ENCODE measurements around the gene UNG. TPM values are rescaled to one million over a fixed set of nuclear protein-coding genes. Genes with fewer than 3 reads are reported as not detected.

The UNG gene
- total and polyA plus RNA-seq, 2 donors (not counting 1 experiment from before 2014, with no cell fraction given) = 6.1 to 14.7 TPM

DNA sequence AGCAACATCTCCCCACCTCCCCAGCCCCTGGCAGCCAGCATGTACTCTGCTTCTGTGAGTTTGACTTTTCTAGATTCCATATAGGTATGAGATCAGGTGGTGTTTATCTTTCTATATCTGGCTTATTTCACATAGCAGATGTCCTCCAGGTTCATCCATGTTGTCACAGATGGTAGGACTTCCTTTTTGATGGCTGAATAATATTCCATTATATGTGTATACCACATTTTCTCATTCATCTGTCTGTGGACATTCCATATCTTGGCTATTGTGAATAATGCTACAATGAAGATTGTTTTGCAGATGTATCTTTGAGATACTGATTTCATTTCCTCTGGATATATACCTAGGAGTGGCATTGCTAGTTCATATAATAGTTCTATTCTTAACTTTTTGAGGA lies 22.5 kb upstream of the UNG start:
- CTCF ChIA-PET = no interaction called here
- no peaks in the 10 kb centered on the region for H3K4me1 Mint-ChIP-seq
- H2AFZ ChIP-seq (ENCODE audit: insufficient read depth, low read depth, low read length, poor library complexity, severe bottlenecking) = no peak overlapping the region

DNA sequence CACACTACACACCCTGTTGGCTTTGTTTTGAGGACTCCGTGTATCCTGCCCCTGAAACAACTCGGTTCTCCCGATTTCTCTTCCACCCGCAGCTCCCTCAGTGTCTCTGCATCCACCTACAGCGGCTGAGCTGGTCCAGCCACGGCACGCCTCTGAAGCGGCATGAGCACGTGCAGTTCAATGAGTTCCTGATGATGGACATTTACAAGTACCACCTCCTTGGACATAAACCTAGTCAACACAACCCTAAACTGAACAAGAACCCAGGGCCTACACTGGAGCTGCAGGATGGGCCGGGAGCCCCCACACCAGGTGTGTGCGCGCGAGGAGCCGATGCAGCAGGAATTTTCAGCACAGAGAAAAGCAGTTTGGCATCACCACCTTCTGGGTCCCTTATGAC lies 14.6 kb upstream of the UNG start:
- no peak overlapping the region for H3K4me3 Mint-ChIP-seq
- ChIA-PET CTCF (no interaction called here), POLR2A (interaction anchor here (0.6 kb wide), 1 partner anchor 557 kb away, joined by 4 read pairs; no protein-coding TSS in a partner anchor)
- ATAC-seq (ENCODE audit: low read depth) (no peak), DNase-seq (no peak)
- no peaks in the 10 kb centered on the region for H3K27me3 Mint-ChIP-seq
- no peak for TF ChIP-seq EZH2 (IDR thresholded peaks at IDR 0.05; ENCODE audit: borderline replicate concordance, insufficient read depth, low read depth, low read length, poor library complexity, severe bottlenecking)
- TF ChIP-seq, protein P1, sequence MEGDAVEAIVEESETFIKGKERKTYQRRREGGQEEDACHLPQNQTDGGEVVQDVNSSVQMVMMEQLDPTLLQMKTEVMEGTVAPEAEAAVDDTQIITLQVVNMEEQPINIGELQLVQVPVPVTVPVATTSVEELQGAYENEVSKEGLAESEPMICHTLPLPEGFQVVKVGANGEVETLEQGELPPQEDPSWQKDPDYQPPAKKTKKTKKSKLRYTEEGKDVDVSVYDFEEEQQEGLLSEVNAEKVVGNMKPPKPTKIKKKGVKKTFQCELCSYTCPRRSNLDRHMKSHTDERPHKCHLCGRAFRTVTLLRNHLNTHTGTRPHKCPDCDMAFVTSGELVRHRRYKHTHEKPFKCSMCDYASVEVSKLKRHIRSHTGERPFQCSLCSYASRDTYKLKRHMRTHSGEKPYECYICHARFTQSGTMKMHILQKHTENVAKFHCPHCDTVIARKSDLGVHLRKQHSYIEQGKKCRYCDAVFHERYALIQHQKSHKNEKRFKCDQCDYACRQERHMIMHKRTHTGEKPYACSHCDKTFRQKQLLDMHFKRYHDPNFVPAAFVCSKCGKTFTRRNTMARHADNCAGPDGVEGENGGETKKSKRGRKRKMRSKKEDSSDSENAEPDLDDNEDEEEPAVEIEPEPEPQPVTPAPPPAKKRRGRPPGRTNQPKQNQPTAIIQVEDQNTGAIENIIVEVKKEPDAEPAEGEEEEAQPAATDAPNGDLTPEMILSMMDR (IDR thresholded peaks at IDR 0.05) = no peak
- Histone ChIP-seq H4K20me1 (ENCODE audit: control insufficient read depth, insufficient read depth, low read length, poor library complexity, severe bottlenecking) (no peaks in the 10 kb centered on the region), H3K27ac (ENCODE audit: low read length in 2 of 2) (no peak overlapping the region), H3K27me3 (replicated peaks in 1 of 4; ENCODE audit: control extremely low read depth in 1 of 4, control insufficient read depth in 3 of 4, insufficient read depth in 4 of 4, low read length in 3 of 4) (no peaks in the 10 kb centered on the region), H2AFZ (ENCODE audit: insufficient read depth, low read depth, low read length, poor library complexity, severe bottlenecking) (no peak overlapping the region), H3K79me2 (ENCODE audit: control insufficient read depth, insufficient read depth, low read length) (no peaks in the 10 kb centered on the region), H3K4me2 (replicated peaks; ENCODE audit: low read depth, low read length, poor library complexity, severe bottlenecking) (no peak overlapping the region), H3K4me3 (ENCODE audit: control extremely low read depth in 1 of 5, extremely low read depth in 1 of 5, insufficient read depth in 1 of 5, low read depth in 2 of 5, low read length in 4 of 5) (no peak overlapping the region), H3K9me3 (ENCODE audit: control extremely low read depth in 1 of 3, control insufficient read depth in 2 of 3, insufficient read depth in 1 of 3, low read length in 2 of 3) (peaks cover 0 to 6% (median 1%) of the 10 kb centered on the region in 3 donors), H3K9ac (ENCODE audit: low read length) (no peak overlapping the region), H3K36me3 (replicated peaks in 1 of 2; ENCODE audit: control extremely low read depth in 1 of 2, control insufficient read depth in 1 of 2, extremely low read depth in 1 of 2, insufficient read depth in 2 of 2, low read length in 1 of 2) (peaks cover 4 to 57% of the 10 kb centered on the region in 2 experiments), H3K4me1 (ENCODE audit: control insufficient read depth in 2 of 2, insufficient read depth in 2 of 2, low read length in 2 of 2) (no peaks in the 10 kb centered on the region)
- intact Hi-C loops (cut with micrococcal nuclease) = no loop called here
- no peaks in the 10 kb centered on the region for H3K4me1 Mint-ChIP-seq
- no peak overlapping the region for H3K27ac Mint-ChIP-seq
- peaks cover 10% of the 10 kb centered on the region for H3K9me3 Mint-ChIP-seq (ENCODE audit: insufficient read depth)
- 99% methylated on average over 9 of the region's 14 CpGs for WGBS (ENCODE audit: insufficient coverage)

More for the DNA sequence above, 22.5 kb upstream of the UNG start:
- no peaks in the 10 kb centered on the region for H3K27me3 Mint-ChIP-seq
- no peak for DNase-seq
- Histone ChIP-seq H3K9ac (ENCODE audit: low read length) (no peak overlapping the region), H3K9me3 (ENCODE audit: control extremely low read depth in 1 of 3, control insufficient read depth in 2 of 3, insufficient read depth in 1 of 3, low read length in 2 of 3) (peaks cover 0 to 6% (median 1%) of the 10 kb centered on the region in 3 donors), H3K4me1 (ENCODE audit: control insufficient read depth in 2 of 2, insufficient read depth in 2 of 2, low read length in 2 of 2) (no peaks in the 10 kb centered on the region), H3K27me3 (replicated peaks in 1 of 4; ENCODE audit: control extremely low read depth in 1 of 4, control insufficient read depth in 3 of 4, insufficient read depth in 4 of 4, low read length in 3 of 4) (no peaks in the 10 kb centered on the region), H3K4me2 (replicated peaks; ENCODE audit: low read depth, low read length, poor library complexity, severe bottlenecking) (no peak overlapping the region), H3K36me3 (replicated peaks in 1 of 2; ENCODE audit: control extremely low read depth in 1 of 2, control insufficient read depth in 1 of 2, extremely low read depth in 1 of 2, insufficient read depth in 2 of 2, low read length in 1 of 2) (peaks cover 4 to 28% of the 10 kb centered on the region in 2 experiments), H3K79me2 (ENCODE audit: control insufficient read depth, insufficient read depth, low read length) (no peaks in the 10 kb centered on the region), H4K20me1 (ENCODE audit: control insufficient read depth, insufficient read depth, low read length, poor library complexity, severe bottlenecking) (no peaks in the 10 kb centered on the region), H3K4me3 (ENCODE audit: control extremely low read depth in 1 of 5, extremely low read depth in 1 of 5, insufficient read depth in 1 of 5, low read depth in 2 of 5, low read length in 4 of 5) (no peak overlapping the region), H3K27ac (ENCODE audit: low read length in 2 of 2) (no peak overlapping the region)
- H3K4me3 Mint-ChIP-seq = no peak overlapping the region
- no peak for ATAC-seq (ENCODE audit: low read depth)
- H3K9me3 Mint-ChIP-seq (ENCODE audit: insufficient read depth) = peaks cover 13% of the 10 kb centered on the region
- POLR2A ChIA-PET = no interaction called here
- no peak for TF ChIP-seq EZH2 (IDR thresholded peaks at IDR 0.05; ENCODE audit: borderline replicate concordance, insufficient read depth, low read depth, low read length, poor library complexity, severe bottlenecking)
- intact Hi-C loops (cut with micrococcal nuclease) = no loop called here
- H3K27ac Mint-ChIP-seq = no peak overlapping the region
